OCI-LY7 (cell line): ENCODE measurements around the gene PTCH1. TPM values are rescaled to one million over a fixed set of nuclear protein-coding genes. Genes with fewer than 3 reads are reported as not detected.

Source experiments
- BruUV-seq: library from RNA; stranded (reverse); fragments of 400-500 nt; replicated peaks from 2 replicates; lab custom pipeline; 2021; lab: Mats Ljungman, UMichigan
- CTCF ChIA-PET: fragments of 300-600 bp; sonication (Branson Sonifier 250); formaldehyde crosslinking; loops from one replicate; lab custom pipeline; 2022; ENCODE audit warnings: antibody characterized with exemption; ENCODE audit not compliant: unreplicated experiment; lab: Charles Lee
- POLR2A ChIA-PET: fragments of 300-600 bp; sonication (Branson Sonifier 250); formaldehyde crosslinking; loops from one replicate; lab custom pipeline; 2022; ENCODE audit warnings: antibody characterized with exemption; lab: Charles Lee
- DNase-seq: peaks from one replicate; pipeline ENCODE4 v3.0.0-alpha.2; 2015; ENCODE audit warnings: low spot score
- H2AFZ ChIP-seq: fragments of 200-600 bp; sonication (generic), shearing (Covaris generic); 2 replicates; pipeline ENCODE4 v1.6.1; 2014; ENCODE audit warnings: mild to moderate bottlenecking, antibody characterized with exemption, low read length, moderate library complexity
- H3K27ac ChIP-seq: fragments of 200-600 bp; sonication (generic); 2 replicates; pipeline ENCODE4 v1.5.1; 2014; ENCODE audit warnings: mixed run types, low read depth, mild to moderate bottlenecking, moderate library complexity, low read length, inconsistent platforms; ENCODE audit not compliant: poor library complexity, severe bottlenecking
- H3K36me3 ChIP-seq: fragments of 200-600 bp; sonication (generic); 2 replicates; pipeline ENCODE4 v1.6.1; 2014; ENCODE audit warnings: mild to moderate bottlenecking, antibody characterized with exemption, low read length, moderate library complexity, mixed read lengths; ENCODE audit not compliant: insufficient read depth
- H3K4me1 ChIP-seq: fragments of 200-600 bp; sonication (generic); 2 replicates; pipeline ENCODE4 v1.5.1; 2014; ENCODE audit warnings: mild to moderate bottlenecking, low read length; ENCODE audit not compliant: insufficient read depth, poor library complexity, severe bottlenecking
- H3K4me2 ChIP-seq: fragments of 200-600 bp; sonication (generic); 2 replicates; pipeline ENCODE4 v1.6.1; 2014; ENCODE audit warnings: mild to moderate bottlenecking, low read length
- H3K4me3 ChIP-seq: fragments of 200-600 bp; sonication (generic); 2 replicates; pipeline ENCODE4 v1.5.1; 2014; ENCODE audit warnings: mild to moderate bottlenecking, low read depth, low read length; ENCODE audit not compliant: poor library complexity, severe bottlenecking
- H3K79me2 ChIP-seq: fragments of 200-600 bp; sonication (generic); 2 replicates; pipeline ENCODE4 v1.6.1; 2016; ENCODE audit warnings: low read depth, mild to moderate bottlenecking, low read length, moderate library complexity, mixed read lengths; ENCODE audit not compliant: insufficient read depth
- H3K9me2 ChIP-seq: fragments of 200-600 bp; sonication (generic); 2 replicates; pipeline ENCODE4 v1.6.1; 2016; ENCODE audit warnings: mild to moderate bottlenecking, low read length, mixed read lengths; ENCODE audit not compliant: insufficient read depth
- H3K9me3 ChIP-seq: fragments of 200-600 bp; sonication (generic); 2 replicates; pipeline ENCODE4 v1.6.1; 2014; ENCODE audit warnings: mild to moderate bottlenecking, mixed run types, low read length, mixed read lengths
- H4K20me1 ChIP-seq: fragments of 200-600 bp; sonication (generic); 2 replicates; pipeline ENCODE4 v1.6.1; 2014; ENCODE audit warnings: mild to moderate bottlenecking, antibody characterized with exemption, low read length, moderate library complexity, mixed read lengths; ENCODE audit not compliant: insufficient read depth
- CTCF ChIP-seq: fragments of 200-600 bp; sonication (generic); conservative IDR thresholded peaks from 2 replicates; pipeline ENCODE4 v1.5.1; 2014; ENCODE audit warnings: mild to moderate bottlenecking, antibody characterized with exemption, low read length, moderate library complexity, mixed read lengths
- EZH2phosphoT487 ChIP-seq: fragments of 200-600 bp; sonication (generic); IDR thresholded peaks from 2 replicates; pipeline ENCODE4 v1.6.1; 2018; ENCODE audit warnings: low read depth, borderline replicate concordance, mild to moderate bottlenecking, mixed run types, antibody characterized with exemption, low read length, moderate library complexity, mixed read lengths
- intact Hi-C: fragments of 100-400 bp; cut with micrococcal nuclease; formaldehyde crosslinking; loops from one replicate; pipeline ENCODE4 v1.10.0; 2022; ENCODE audit not compliant: unreplicated experiment
- total RNA-seq, 2 experiments: library from RNA; depleted of rRNA in 1 of 2; stranded (reverse); fragments of >200 nt in 1 of 2; shearing (Covaris generic) in 1 of 2; gene quantifications; 2 replicates each; pipeline ENCODE4 v1.2.3, GENCODE V29; 2014 to 2022

Gene PTCH1
- total RNA-seq, 2 experiments from 2014 or later: 13.1 to 36.1 TPM

GRCh38 chr9:95502248-95502647, 14.5 kb downstream of the PTCH1 start:
- Histone ChIP-seq H2AFZ (no peak overlapping the region), H3K4me2 (peak overlapping the region; percentile 53), H4K20me1 (peaks cover 26% of the 10 kb centered on the region), H3K4me1 (peaks cover 45% of the 10 kb centered on the region), H3K36me3 (peaks cover 3% of the 10 kb centered on the region; the same call in 1 of the 2 replicates), H3K9me3 (no peaks in the 10 kb centered on the region), H3K4me3 (peak overlapping the region; percentile 30), H3K9me2 (no peaks in the 10 kb centered on the region), H3K79me2 (peaks cover 46% of the 10 kb centered on the region), H3K27ac (no peak overlapping the region)
- intact Hi-C loops: no loop called here
- CTCF ChIA-PET: no interaction called here
- POLR2A ChIA-PET: interaction anchor here (1.1 to 1.3 kb wide), 2 partner anchors 9 to 61 kb away, joined by 3 to 4 read pairs; no protein-coding TSS in a partner anchor
- no peak for DNase-seq
- TF ChIP-seq EZH2phosphoT487 (no peak), CTCF (no peak)
- TSS peak; percentile 28 for BruUV-seq

GRCh38 chr9:95499847-95500246, 16.9 kb downstream of the PTCH1 start:
- TF ChIP-seq EZH2phosphoT487 (no peak), CTCF (no peak)
- ChIA-PET POLR2A (interaction anchor here (0.6 to 1.5 kb wide), 3 partner anchors 37 to 64 kb away, joined by 3 to 4 read pairs (median 3); no protein-coding TSS in a partner anchor), CTCF (no interaction called here)
- H4K20me1 ChIP-seq: peaks cover 23% of the 10 kb centered on the region
- H3K79me2 ChIP-seq: peaks cover 53% of the 10 kb centered on the region; the same call in 1 of the 2 replicates
- H3K9me2 ChIP-seq: no peaks in the 10 kb centered on the region
- intact Hi-C loops: no loop called here
- no peak for DNase-seq
- no peak overlapping the region for H3K27ac ChIP-seq
- H3K4me2 ChIP-seq: no peak overlapping the region
- H3K9me3 ChIP-seq: no peaks in the 10 kb centered on the region
- H3K4me3 ChIP-seq: no peak overlapping the region
- H2AFZ ChIP-seq: no peak overlapping the region
- H3K4me1 ChIP-seq: peaks cover 65% of the 10 kb centered on the region
- no TSS peak for BruUV-seq
- peaks cover 3% of the 10 kb centered on the region; the same call in 1 of the 2 replicates for H3K36me3 ChIP-seq

GRCh38 chr9:95499046-95499676, 17.6 kb downstream of the PTCH1 start:
- intact Hi-C loops: no loop called here
- H3K4me3 ChIP-seq: no peak overlapping the region
- H3K9me3 ChIP-seq: no peaks in the 10 kb centered on the region
- TF ChIP-seq EZH2phosphoT487: no peak
- TF ChIP-seq CTCF: no peak
- no TSS peak for BruUV-seq
- no peak overlapping the region for H3K27ac ChIP-seq
- H3K4me1 ChIP-seq: peaks cover 62% of the 10 kb centered on the region
- H3K9me2 ChIP-seq: no peaks in the 10 kb centered on the region
- H3K36me3 ChIP-seq: peaks cover 3% of the 10 kb centered on the region; the same call in 1 of the 2 replicates
- ChIA-PET CTCF (no interaction called here), POLR2A (interaction anchor here (0.6 to 1.7 kb wide), 4 partner anchors 10 to 65 kb away, joined by 3 to 4 read pairs (median 4); no protein-coding TSS in a partner anchor)
- H2AFZ ChIP-seq: no peak overlapping the region
- DNase-seq: no peak
- peaks cover 18% of the 10 kb centered on the region for H4K20me1 ChIP-seq
- peaks cover 46% of the 10 kb centered on the region; the same call in 1 of the 2 replicates for H3K79me2 ChIP-seq
- H3K4me2 ChIP-seq: no peak overlapping the region
